Effector memory CD4-positive, alpha-beta T cell (primary cell): Measurements from ENCODE around the gene OR51B4.

ENCODE experiments used
- DNase-seq, 3 donors: peaks; one replicate each; pipeline ENCODE4 v3.0.0-alpha.2; 2020
- H3K27ac ChIP-seq: 2 replicates; pipeline ENCODE4 v1.7.0; 2013; ENCODE audit warnings: mild to moderate bottlenecking, low read length, moderate library complexity; ENCODE audit not compliant: insufficient read depth, poor library complexity, severe bottlenecking
- H3K27me3 ChIP-seq: replicated peaks from 2 replicates; pipeline ENCODE4 v1.7.0; 2013; ENCODE audit warnings: mild to moderate bottlenecking, low read length; ENCODE audit not compliant: insufficient read depth, control insufficient read depth, poor library complexity, severe bottlenecking
- H3K36me3 ChIP-seq: 2 replicates; pipeline ENCODE4 v1.7.0; 2013; ENCODE audit warnings: mild to moderate bottlenecking, low read length, moderate library complexity; ENCODE audit not compliant: control insufficient read depth, insufficient read depth
- H3K4me1 ChIP-seq: 2 replicates; pipeline ENCODE4 v1.7.0; 2013; ENCODE audit warnings: low read length, mild to moderate bottlenecking; ENCODE audit not compliant: control insufficient read depth, insufficient read depth, poor library complexity, severe bottlenecking
- H3K4me3 ChIP-seq: 2 replicates; pipeline ENCODE4 v1.7.0; 2013; ENCODE audit warnings: low read length, low read depth, mild to moderate bottlenecking; ENCODE audit not compliant: insufficient read depth, poor library complexity, severe bottlenecking
- H3K9me3 ChIP-seq: 2 replicates; pipeline ENCODE4 v1.7.0; 2013; ENCODE audit warnings: mild to moderate bottlenecking, low read length, moderate library complexity; ENCODE audit not compliant: control insufficient read depth

Gene OR51B4

GRCh38 chr11:5285703-5286340, 15.9 kb downstream of the OR51B4 start:
- DNase-seq, result no peak
- no peaks in the 10 kb centered on the region for H3K36me3 ChIP-seq
- no peaks in the 10 kb centered on the region for H3K9me3 ChIP-seq
- no peak overlapping the region for H3K27ac ChIP-seq
- no peaks in the 10 kb centered on the region for H3K27me3 ChIP-seq
- no peaks in the 10 kb centered on the region for H3K4me1 ChIP-seq
- no peak overlapping the region for H3K4me3 ChIP-seq

- H3K4me3 ChIP-seq, result no peak overlapping the region
- H3K27ac ChIP-seq, result no peak overlapping the region
- no peaks in the 10 kb centered on the region for H3K4me1 ChIP-seq
- H3K36me3 ChIP-seq, result no peaks in the 10 kb centered on the region
- H3K9me3 ChIP-seq, result no peaks in the 10 kb centered on the region
- no peak for DNase-seq
- no peaks in the 10 kb centered on the region for H3K27me3 ChIP-seq
Measured at GRCh38 chr11:5284637-5285036, 17.1 kb downstream of the OR51B4 start.

GRCh38 chr11:5283882-5284281, 17.9 kb downstream of the OR51B4 start:
- Histone ChIP-seq H3K9me3 (no peaks in the 10 kb centered on the region), H3K4me1 (no peaks in the 10 kb centered on the region), H3K4me3 (no peak overlapping the region), H3K27me3 (no peaks in the 10 kb centered on the region), H3K36me3 (no peaks in the 10 kb centered on the region), H3K27ac (no peak overlapping the region)
- no peak for DNase-seq

- no peaks in the 10 kb centered on the region for H3K4me1 ChIP-seq
- H3K36me3 ChIP-seq, result no peaks in the 10 kb centered on the region
- no peaks in the 10 kb centered on the region for H3K9me3 ChIP-seq
- no peaks in the 10 kb centered on the region for H3K27me3 ChIP-seq
- H3K4me3 ChIP-seq, result no peak overlapping the region
- DNase-seq, result no peak
- H3K27ac ChIP-seq, result no peak overlapping the region
Measured at GRCh38 chr11:5283086-5283485, 18.7 kb downstream of the OR51B4 start.

- no peaks in the 10 kb centered on the region for H3K9me3 ChIP-seq
- no peak overlapping the region for H3K27ac ChIP-seq
Measured at GRCh38 chr11:5282628-5283027, 19.1 kb downstream of the OR51B4 start.

GRCh38 chr11:5281596-5281995, 20.1 kb downstream of the OR51B4 start:
- H3K27ac ChIP-seq, result no peak overlapping the region
- H3K4me3 ChIP-seq, result no peak overlapping the region
- H3K36me3 ChIP-seq, result no peaks in the 10 kb centered on the region
- no peaks in the 10 kb centered on the region for H3K27me3 ChIP-seq
- no peaks in the 10 kb centered on the region for H3K9me3 ChIP-seq
- no peaks in the 10 kb centered on the region for H3K4me1 ChIP-seq
- DNase-seq, result no peak

More at GRCh38 chr11:5282628-5283027, 19.1 kb downstream of the OR51B4 start:
- H3K4me1 ChIP-seq, result no peaks in the 10 kb centered on the region
- H3K4me3 ChIP-seq, result no peak overlapping the region
- no peaks in the 10 kb centered on the region for H3K27me3 ChIP-seq
- no peak for DNase-seq
- H3K36me3 ChIP-seq, result no peaks in the 10 kb centered on the region

GRCh38 chr11:5280582-5281102, 21.1 kb downstream of the OR51B4 start:
- H3K27me3 ChIP-seq, result no peaks in the 10 kb centered on the region
- H3K36me3 ChIP-seq, result no peaks in the 10 kb centered on the region
- H3K9me3 ChIP-seq, result no peaks in the 10 kb centered on the region
- H3K4me1 ChIP-seq, result no peaks in the 10 kb centered on the region
- no peak for DNase-seq
- no peak overlapping the region for H3K4me3 ChIP-seq
- H3K27ac ChIP-seq, result no peak overlapping the region

GRCh38 chr11:5279471-5280090, 22.2 kb downstream of the OR51B4 start:
- H3K36me3 ChIP-seq, result no peaks in the 10 kb centered on the region
- no peaks in the 10 kb centered on the region for H3K27me3 ChIP-seq
- no peak for DNase-seq
- H3K4me1 ChIP-seq, result no peaks in the 10 kb centered on the region
- H3K9me3 ChIP-seq, result no peaks in the 10 kb centered on the region
- H3K27ac ChIP-seq, result no peak overlapping the region
- no peak overlapping the region for H3K4me3 ChIP-seq

GRCh38 chr11:5277807-5278382, 23.9 kb downstream of the OR51B4 start:
- no peak overlapping the region for H3K4me3 ChIP-seq
- H3K9me3 ChIP-seq, result no peaks in the 10 kb centered on the region
- no peaks in the 10 kb centered on the region for H3K4me1 ChIP-seq
- no peaks in the 10 kb centered on the region for H3K27me3 ChIP-seq
- DNase-seq, result no peak
- H3K27ac ChIP-seq, result no peak overlapping the region
- H3K36me3 ChIP-seq, result no peaks in the 10 kb centered on the region

- Histone ChIP-seq H3K9me3 (no peaks in the 10 kb centered on the region), H3K4me1 (no peaks in the 10 kb centered on the region), H3K27me3 (no peaks in the 10 kb centered on the region), H3K36me3 (no peaks in the 10 kb centered on the region), H3K4me3 (no peak overlapping the region), H3K27ac (no peak overlapping the region)
- DNase-seq, result no peak
Measured at GRCh38 chr11:5276697-5277096, 25.0 kb downstream of the OR51B4 start.
